H9 (cell line): ENCODE measurements around the gene SEL1L. TPM values are rescaled to one million over a fixed set of nuclear protein-coding genes. Genes with fewer than 3 reads are reported as not detected.

Source experiments
- DNase-seq: peaks from one replicate; pipeline ENCODE4 v3.0.0-alpha.2; 2017
- H2AFZ ChIP-seq: one replicate; pipeline ENCODE4 v1.6.1; 2013; ENCODE audit warnings: mild to moderate bottlenecking, low read length, control low read depth, moderate library complexity
- H2AK5ac ChIP-seq: 2 replicates; pipeline ENCODE4 v1.6.1; 2013; ENCODE audit warnings: low read length, control low read depth, mixed read lengths; ENCODE audit not compliant: insufficient read length
- H2BK120ac ChIP-seq: one replicate; pipeline ENCODE4 v1.6.1; 2013; ENCODE audit warnings: low read depth, mild to moderate bottlenecking, low read length, control low read depth, inconsistent platforms; ENCODE audit not compliant: poor library complexity, severe bottlenecking
- H2BK12ac ChIP-seq: 2 replicates; pipeline ENCODE4 v1.6.1; 2013; ENCODE audit warnings: low read length, control low read depth, mixed read lengths, low read depth; ENCODE audit not compliant: insufficient read length
- H2BK15ac ChIP-seq: 2 replicates; pipeline ENCODE4 v1.6.1; 2013; ENCODE audit warnings: low read depth, low read length, control low read depth
- H2BK20ac ChIP-seq: one replicate; pipeline ENCODE4 v1.6.1; 2013; ENCODE audit warnings: low read depth, mild to moderate bottlenecking, low read length, control low read depth, inconsistent platforms; ENCODE audit not compliant: poor library complexity, severe bottlenecking
- H2BK5ac ChIP-seq: 2 replicates; pipeline ENCODE4 v1.6.1; 2013; ENCODE audit warnings: low read length, control low read depth, mixed read lengths; ENCODE audit not compliant: insufficient read length
- H3K14ac ChIP-seq: 2 replicates; pipeline ENCODE4 v1.6.1; 2013; ENCODE audit warnings: low read length, control low read depth; ENCODE audit not compliant: insufficient read depth
- H3K18ac ChIP-seq: 2 replicates; pipeline ENCODE4 v1.6.1; 2013; ENCODE audit warnings: low read depth, mild to moderate bottlenecking, mixed read lengths, low read length, control low read depth; ENCODE audit not compliant: insufficient read length
- H3K23ac ChIP-seq: 2 replicates; pipeline ENCODE4 v1.6.1; 2013; ENCODE audit warnings: low read length, control low read depth, mixed read lengths, low read depth; ENCODE audit not compliant: insufficient read length
- H3K23me2 ChIP-seq: 2 replicates; pipeline ENCODE4 v1.6.1; 2013; ENCODE audit warnings: low read depth, mild to moderate bottlenecking, mixed read lengths, low read length, control low read depth; ENCODE audit not compliant: insufficient read length, poor library complexity, severe bottlenecking
- H3K27ac ChIP-seq: 2 replicates; pipeline ENCODE4 v1.5.1; 2013; ENCODE audit warnings: low read length, control low read depth, mixed read lengths, low read depth; ENCODE audit not compliant: insufficient read length
- H3K27me3 ChIP-seq: 2 replicates; pipeline ENCODE4 v1.6.1; 2013; ENCODE audit warnings: low read length, control low read depth, inconsistent platforms; ENCODE audit not compliant: insufficient read depth
- H3K4ac ChIP-seq: 2 replicates; pipeline ENCODE4 v1.6.1; 2013; ENCODE audit warnings: low read depth, mild to moderate bottlenecking, control low read depth, inconsistent platforms, low read length, moderate library complexity
- H3K4me1 ChIP-seq: 2 replicates; pipeline ENCODE4 v1.6.1; 2013; ENCODE audit warnings: low read length, control low read depth, inconsistent platforms; ENCODE audit not compliant: insufficient read depth
- H3K4me2 ChIP-seq: 2 replicates; pipeline ENCODE4 v1.6.1; 2013; ENCODE audit warnings: low read length, control low read depth, mixed read lengths; ENCODE audit not compliant: insufficient read length, insufficient read depth
- H3K56ac ChIP-seq: 2 replicates; pipeline ENCODE4 v1.6.1; 2013; ENCODE audit warnings: low read depth, mild to moderate bottlenecking, mixed read lengths, low read length, control low read depth; ENCODE audit not compliant: insufficient read length
- H3K79me1 ChIP-seq: 2 replicates; pipeline ENCODE4 v1.6.1; 2013; ENCODE audit warnings: low read depth, mild to moderate bottlenecking, moderate library complexity, low read length, control low read depth, inconsistent platforms; ENCODE audit not compliant: insufficient read depth, poor library complexity, severe bottlenecking
- H3K79me2 ChIP-seq: 2 replicates; pipeline ENCODE4 v1.6.1; 2013; ENCODE audit warnings: low read length, control low read depth, inconsistent platforms; ENCODE audit not compliant: insufficient read depth
- H3K9ac ChIP-seq: 2 replicates; pipeline ENCODE4 v1.6.1; 2013; ENCODE audit warnings: low read length, control low read depth, mixed read lengths; ENCODE audit not compliant: insufficient read length; ENCODE audit errors: extremely low read depth
- H3K9me3 ChIP-seq: one replicate; pipeline ENCODE4 v1.6.1; 2013; ENCODE audit warnings: low read depth, low read length, inconsistent platforms; ENCODE audit not compliant: control insufficient read depth
- H3T11ph ChIP-seq: one replicate; pipeline ENCODE4 v1.6.1; 2013; ENCODE audit warnings: mild to moderate bottlenecking, low read length, control low read depth, inconsistent platforms
- H4K20me1 ChIP-seq: one replicate; pipeline ENCODE4 v1.6.1; 2013; ENCODE audit not compliant: control insufficient read depth, insufficient read length, insufficient read depth
- H4K5ac ChIP-seq: 2 replicates; pipeline ENCODE4 v1.6.1; 2013; ENCODE audit warnings: low read depth, mild to moderate bottlenecking, mixed read lengths, low read length, control low read depth; ENCODE audit not compliant: insufficient read length
- H4K8ac ChIP-seq: replicated peaks from 2 replicates; pipeline ENCODE4 v1.6.1; 2013; ENCODE audit warnings: low read length, control low read depth, mixed read lengths, low read depth; ENCODE audit not compliant: insufficient read length
- H4K91ac ChIP-seq: 2 replicates; pipeline ENCODE4 v1.6.1; 2013; ENCODE audit warnings: low read depth, mild to moderate bottlenecking, moderate library complexity, mixed read lengths, low read length, control low read depth; ENCODE audit not compliant: insufficient read length
- H3K27ac Mint-ChIP-seq, 3 experiments: 2 replicates in 2 of 3; 3 replicates in 1 of 3; pipeline ENCODE4 v1.8.0; 2020 to 2021; ENCODE audit warnings: mixed read lengths in 3 of 3, mild to moderate bottlenecking in 1 of 3, moderate library complexity in 1 of 3
- H3K27me3 Mint-ChIP-seq: 2 replicates; pipeline ENCODE4 v1.8.0; 2021; ENCODE audit warnings: low read depth, mild to moderate bottlenecking, moderate library complexity, mixed read lengths
- H3K36me3 Mint-ChIP-seq, 3 experiments: 2 replicates in 2 of 3; 3 replicates in 1 of 3; pipeline ENCODE4 v1.8.0; 2020 to 2021; ENCODE audit warnings: low read depth in 3 of 3, mixed read lengths in 3 of 3; ENCODE audit not compliant: insufficient read depth in 1 of 3
- H3K4me1 Mint-ChIP-seq, 2 experiments: 2 replicates each; pipeline ENCODE4 v1.8.0; 2020; ENCODE audit warnings: mixed read lengths in 2 of 2
- H3K4me3 Mint-ChIP-seq, 2 experiments: 2 replicates in 1 of 2; 3 replicates in 1 of 2; pipeline ENCODE4 v1.8.0; 2020 to 2021; ENCODE audit warnings: mild to moderate bottlenecking in 2 of 2, mixed read lengths in 2 of 2, moderate library complexity in 1 of 2
- H3K9me3 Mint-ChIP-seq, 2 experiments: 2 replicates in 1 of 2; 3 replicates in 1 of 2; pipeline ENCODE4 v1.8.0; 2020; ENCODE audit warnings: mild to moderate bottlenecking in 2 of 2, mixed read lengths in 2 of 2, moderate library complexity in 1 of 2
- WGBS: extraction: QIAGEN DNeasy Blood & Tissue Kit; methylation state at CpG from one replicate; pipeline ENCODE4 v1.1.7; 2013; ENCODE audit warnings: missing lambda C conversion rate, low lambda C conversion rate, mixed read lengths; ENCODE audit not compliant: insufficient read length; ENCODE audit errors: extremely low coverage; 5-methylcytosine and 5-hydroxymethylcytosine counted together
- total RNA-seq: library from RNA; stranded (reverse); gene quantifications from 2 replicates; pipeline ENCODE4 v1.2.1, GENCODE V29; 2021
- TF ChIP-seq, protein P1 (sequence below): fragments of 200-600 bp; sonication (generic); conservative IDR thresholded peaks from 3 replicates; pipeline ENCODE4 v1.8.0; 2021; ENCODE audit warnings: antibody characterized with exemption, mild to moderate bottlenecking

Gene SEL1L
- total RNA-seq, 1 experiment from 2014 or later, result 27.5 TPM

DNA sequence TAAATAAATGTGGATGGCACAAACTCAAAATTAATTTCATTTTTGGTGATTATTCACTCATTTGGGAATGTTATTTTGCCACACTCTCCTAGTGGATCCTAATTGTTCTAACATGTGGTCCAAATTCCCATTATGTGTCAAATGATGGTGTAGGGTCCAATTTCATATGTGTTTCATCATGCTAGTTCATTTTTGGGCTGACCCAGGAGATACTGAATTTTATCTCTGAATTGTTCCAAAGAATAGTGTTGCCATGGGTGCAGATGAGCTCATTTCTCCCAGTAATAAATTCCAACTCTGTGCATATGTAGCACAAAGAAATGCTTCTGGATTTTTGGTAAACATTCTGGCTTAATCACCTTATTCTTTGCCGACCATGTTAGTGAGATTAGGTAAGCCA is 23.5 kb upstream of the SEL1L start:
- H4K5ac ChIP-seq, result no peak overlapping the region
- H3K27me3 ChIP-seq, result no peaks in the 10 kb centered on the region; the same call in 1 of the 2 replicates
- no peaks in the 10 kb centered on the region for H3K36me3 Mint-ChIP-seq
- H2AK5ac ChIP-seq, result no peak overlapping the region
- no peaks in the 10 kb centered on the region for H3K79me2 ChIP-seq
- H3K4ac ChIP-seq, result no peak overlapping the region
- no peaks in the 10 kb centered on the region for H3K79me1 ChIP-seq
- WGBS, result no CpG with 5 or more reads among the region's 1 CpG
- peaks cover 13 to 17% of the 10 kb centered on the region in 2 experiments for H3K4me1 Mint-ChIP-seq
- H4K91ac ChIP-seq, result no peak overlapping the region
- H3K23me2 ChIP-seq, result no peaks in the 10 kb centered on the region
- H4K20me1 ChIP-seq, result no peaks in the 10 kb centered on the region
- no peak overlapping the region for H2BK12ac ChIP-seq
- TF ChIP-seq, protein P1, sequence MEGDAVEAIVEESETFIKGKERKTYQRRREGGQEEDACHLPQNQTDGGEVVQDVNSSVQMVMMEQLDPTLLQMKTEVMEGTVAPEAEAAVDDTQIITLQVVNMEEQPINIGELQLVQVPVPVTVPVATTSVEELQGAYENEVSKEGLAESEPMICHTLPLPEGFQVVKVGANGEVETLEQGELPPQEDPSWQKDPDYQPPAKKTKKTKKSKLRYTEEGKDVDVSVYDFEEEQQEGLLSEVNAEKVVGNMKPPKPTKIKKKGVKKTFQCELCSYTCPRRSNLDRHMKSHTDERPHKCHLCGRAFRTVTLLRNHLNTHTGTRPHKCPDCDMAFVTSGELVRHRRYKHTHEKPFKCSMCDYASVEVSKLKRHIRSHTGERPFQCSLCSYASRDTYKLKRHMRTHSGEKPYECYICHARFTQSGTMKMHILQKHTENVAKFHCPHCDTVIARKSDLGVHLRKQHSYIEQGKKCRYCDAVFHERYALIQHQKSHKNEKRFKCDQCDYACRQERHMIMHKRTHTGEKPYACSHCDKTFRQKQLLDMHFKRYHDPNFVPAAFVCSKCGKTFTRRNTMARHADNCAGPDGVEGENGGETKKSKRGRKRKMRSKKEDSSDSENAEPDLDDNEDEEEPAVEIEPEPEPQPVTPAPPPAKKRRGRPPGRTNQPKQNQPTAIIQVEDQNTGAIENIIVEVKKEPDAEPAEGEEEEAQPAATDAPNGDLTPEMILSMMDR, result no peak
- H3K27ac Mint-ChIP-seq, result no peak overlapping the region
- no peak overlapping the region for H3K4me3 Mint-ChIP-seq
- no peak overlapping the region for H2AFZ ChIP-seq
- no peaks in the 10 kb centered on the region for H3K9me3 ChIP-seq
- DNase-seq, result no peak
- H3K4me1 ChIP-seq, result no peaks in the 10 kb centered on the region
- no peak overlapping the region for H3K14ac ChIP-seq
- no peak overlapping the region for H3K23ac ChIP-seq
- no peak overlapping the region for H3K27ac ChIP-seq
- H4K8ac ChIP-seq, result no peak overlapping the region
- H2BK5ac ChIP-seq, result no peak overlapping the region
- H3K18ac ChIP-seq, result no peak overlapping the region
- no peak overlapping the region for H3T11ph ChIP-seq
- H2BK20ac ChIP-seq, result no peak overlapping the region
- H3K27me3 Mint-ChIP-seq, result peaks cover 23% of the 10 kb centered on the region
- 0 out of 5 replicates have a peak, but pooled peaks cover 0 to 1% of the 10 kb centered on the region in 2 experiments for H3K9me3 Mint-ChIP-seq
- no peak overlapping the region for H2BK120ac ChIP-seq
- H3K9ac ChIP-seq, result no peak overlapping the region
- no peak overlapping the region for H2BK15ac ChIP-seq
- H3K4me2 ChIP-seq, result no peak overlapping the region
- H3K56ac ChIP-seq, result no peak overlapping the region
